ENCODE results near the gene KIR3DL1.
"Not testable (repeated sequence)": the region's sequence is repeated elsewhere in the genome, so short reads cannot be mapped to it uniquely, and the experiment has no call there.

Gene KIR3DL1

GRCh38 chr19:54816251-54816650, at the start of gene KIR3DL1:
TSS of gene KIR3DL1 (plus strand) at chr19:54816468.
- not testable (repeated sequence) for DNase-seq (ENCODE audit: low spot score)

GRCh38 chr19:54769646-54770045, 46.6 kb upstream of the KIR3DL1 start, which contains the start of gene KIR2DL1:
TSS of gene KIR2DL1 (plus strand) at chr19:54769793. CDS start at chr19:54769851, 58 bp downstream.
- DNase-seq (ENCODE audit: low spot score) = not testable (repeated sequence)

- not testable (repeated sequence) for DNase-seq (ENCODE audit: low spot score)
Measured at GRCh38 chr19:54770511-54770910, 45.8 kb upstream of the KIR3DL1 start.

- DNase-seq (ENCODE audit: low spot score) = not testable (repeated sequence)
Measured at GRCh38 chr19:54771018-54771960, 45.0 kb upstream of the KIR3DL1 start.

- not testable (repeated sequence) for DNase-seq (ENCODE audit: low spot score)
Measured at GRCh38 chr19:54772666-54773065, 43.6 kb upstream of the KIR3DL1 start.

- DNase-seq (ENCODE audit: low spot score) = not testable (repeated sequence)
Measured at GRCh38 chr19:54775095-54775815, 41.0 kb upstream of the KIR3DL1 start.

GRCh38 chr19:54775830-54776229, 40.4 kb upstream of the KIR3DL1 start:
- DNase-seq (ENCODE audit: low spot score) = not testable (repeated sequence)

GRCh38 chr19:54777851-54778250, 38.4 kb upstream of the KIR3DL1 start:
- not testable (repeated sequence) for DNase-seq (ENCODE audit: low spot score)

- not testable (repeated sequence) for DNase-seq (ENCODE audit: low spot score)
Measured at GRCh38 chr19:54778896-54779295, 37.4 kb upstream of the KIR3DL1 start.

- DNase-seq (ENCODE audit: low spot score) = not testable (repeated sequence)
Measured at GRCh38 chr19:54782916-54783315, 33.4 kb upstream of the KIR3DL1 start.

- not testable (repeated sequence) for DNase-seq (ENCODE audit: low spot score)
Measured at GRCh38 chr19:54786091-54786723, 30.1 kb upstream of the KIR3DL1 start.

GRCh38 chr19:54788154-54788553, 28.1 kb upstream of the KIR3DL1 start:
- DNase-seq (ENCODE audit: low spot score) = not testable (repeated sequence)

- DNase-seq (ENCODE audit: low spot score) = no peak
Measured at GRCh38 chr19:54790711-54791110, 25.6 kb upstream of the KIR3DL1 start.

GRCh38 chr19:54791476-54791875, 24.8 kb upstream of the KIR3DL1 start:
- DNase-seq (ENCODE audit: low spot score) = no peak

- no peak for DNase-seq (ENCODE audit: low spot score)
Measured at GRCh38 chr19:54792814-54793213, 23.5 kb upstream of the KIR3DL1 start.

GRCh38 chr19:54795758-54796157, 20.5 kb upstream of the KIR3DL1 start:
- no peak for DNase-seq (ENCODE audit: low spot score)

- DNase-seq (ENCODE audit: low spot score) = no peak
Measured at GRCh38 chr19:54803410-54803809, 12.9 kb upstream of the KIR3DL1 start, which contains the start of gene KIR2DL4. TSS of gene KIR2DL4 (plus strand) at chr19:54803610. CDS start at chr19:54803652, 42 bp downstream.

- no peak for DNase-seq (ENCODE audit: low spot score)
Measured at GRCh38 chr19:54804101-54804500, 12.2 kb upstream of the KIR3DL1 start.

GRCh38 chr19:54804571-54804970, 11.7 kb upstream of the KIR3DL1 start:
- no peak for DNase-seq (ENCODE audit: low spot score)

- DNase-seq (ENCODE audit: low spot score) = no peak
Measured at GRCh38 chr19:54805665-54806515, 10.4 kb upstream of the KIR3DL1 start.

GRCh38 chr19:54806516-54806838, 9.8 kb upstream of the KIR3DL1 start:
- no peak for DNase-seq (ENCODE audit: low spot score)
